G401.6 (cell line): ENCODE measurements around the gene P4HTM.
"Not testable (repeated sequence)": the region's sequence is repeated elsewhere in the genome, so short reads cannot be mapped to it uniquely, and the experiment has no call there.

Experiments
- FAIRE-seq: peaks from 2 replicates; lab custom pipeline; 2012; peaks lifted over from hg19 to GRCh38; lab: Jason Lieb, UNC

The P4HTM gene

DNA sequence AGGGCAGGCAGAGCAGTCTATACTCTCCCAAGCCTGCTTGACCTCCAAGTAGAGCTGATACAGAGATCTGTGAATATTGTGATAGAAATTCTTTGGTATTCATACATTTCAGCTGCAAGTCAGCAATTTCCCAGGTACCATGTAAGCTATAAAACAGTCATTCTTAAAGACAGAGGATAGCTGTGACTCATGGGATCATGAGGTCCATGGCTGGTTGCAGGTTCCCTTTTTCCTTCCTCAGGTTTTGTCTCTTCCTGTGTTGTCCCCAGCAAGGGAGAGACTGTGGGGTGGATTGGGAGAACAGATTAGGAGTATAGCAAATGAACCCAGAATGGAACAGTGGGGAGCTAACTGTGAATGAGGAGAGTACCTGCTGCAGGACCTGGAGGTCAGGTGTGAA, 5.4 kb upstream of the P4HTM start:
- no peak for FAIRE-seq

DNA sequence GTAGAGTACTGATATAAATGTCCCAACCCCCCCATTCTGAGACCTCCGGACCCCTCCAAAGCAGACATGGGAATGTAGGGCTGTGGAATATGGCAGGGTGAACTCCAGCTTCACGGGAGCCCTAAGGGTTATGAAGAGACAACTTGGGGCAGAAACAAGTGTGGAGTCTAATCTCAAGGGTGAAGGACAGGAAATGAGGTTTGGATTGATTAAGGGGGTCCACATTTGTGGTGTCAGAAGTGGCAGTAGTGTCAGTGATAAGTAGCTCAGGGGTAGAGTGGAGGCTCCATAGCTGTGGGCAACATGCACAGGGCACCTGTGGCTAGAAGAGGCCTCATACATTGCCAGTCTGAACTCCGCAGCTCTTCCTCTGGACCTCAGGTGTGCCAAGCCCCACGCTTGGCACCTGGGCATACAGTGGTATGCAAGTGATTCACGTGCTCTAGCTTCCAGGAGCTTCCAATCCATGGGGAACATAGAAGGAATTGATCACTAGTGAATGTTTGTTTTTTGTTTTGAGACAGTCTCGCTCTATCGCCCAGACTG, 4.1 kb upstream of the P4HTM start:
- FAIRE-seq, result no peak

GRCh38 chr3:48989126-48989795, 780 bp upstream of the P4HTM start:
- no peak for FAIRE-seq

DNA sequence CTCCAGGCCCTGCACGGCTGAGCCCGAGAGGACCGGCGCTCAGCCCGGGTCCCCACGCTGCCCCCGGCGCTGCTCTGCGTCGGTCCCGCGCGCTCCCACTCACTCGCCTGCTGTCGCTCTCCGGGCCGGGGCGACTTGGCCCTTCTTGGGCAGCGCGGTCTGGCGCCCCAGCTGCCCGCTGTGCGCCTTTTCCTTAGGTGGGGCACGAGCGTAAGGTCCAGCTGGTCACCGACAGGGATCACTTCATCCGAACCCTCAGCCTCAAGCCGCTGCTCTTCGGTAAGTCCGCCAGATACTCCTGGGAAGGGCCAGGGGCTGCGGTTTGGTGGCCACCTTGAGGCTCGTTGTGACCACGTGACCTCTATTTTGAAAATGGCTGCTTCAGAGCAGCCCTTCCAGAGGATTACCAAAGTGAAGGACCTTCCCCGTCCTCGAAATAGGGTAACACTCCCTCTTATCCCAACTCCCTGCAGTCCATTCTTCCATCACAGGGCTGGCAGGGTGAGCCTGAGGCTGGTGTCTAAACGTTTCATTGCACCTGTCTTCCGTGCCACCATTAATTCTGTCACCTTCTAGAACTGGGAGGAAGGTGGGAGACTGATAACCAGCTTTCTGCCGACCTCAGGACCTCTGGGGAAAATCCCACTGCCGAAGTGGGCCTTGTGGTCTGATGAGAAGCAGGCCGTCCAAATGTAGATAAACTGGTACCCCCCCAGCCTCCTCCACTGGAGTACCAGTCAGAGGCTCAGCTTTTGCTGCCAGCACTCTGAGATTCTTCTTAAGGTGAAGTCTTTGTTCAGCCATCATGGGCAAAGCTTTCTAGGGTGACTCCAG, 812 bp downstream of the P4HTM start:
- FAIRE-seq, result no peak

GRCh38 chr3:48991851-48992545, 2.0 kb downstream of the P4HTM start:
- no peak for FAIRE-seq

DNA sequence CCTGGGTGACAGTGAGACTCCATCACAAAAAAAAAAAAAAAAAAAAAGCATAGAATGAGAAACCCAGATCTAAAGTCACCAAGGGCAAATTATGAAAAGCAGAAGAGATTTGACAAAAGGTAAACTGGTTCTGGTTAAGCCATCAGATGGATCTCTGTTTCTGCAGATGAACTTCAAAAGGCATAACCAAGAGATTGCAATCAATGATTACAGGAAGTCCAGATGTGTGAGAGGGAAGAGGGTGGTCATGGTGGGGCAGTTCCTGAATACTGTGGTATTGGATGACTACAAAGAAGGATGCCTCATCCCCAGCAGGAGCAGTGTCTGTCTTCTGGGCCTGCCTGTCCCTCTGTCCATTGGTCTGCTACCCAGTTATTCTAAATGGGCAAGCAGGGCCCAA, 3.8 kb downstream of the P4HTM start:
- no peak for FAIRE-seq

GRCh38 chr3:48996640-48997039, 6.6 kb downstream of the P4HTM start:
- FAIRE-seq, result no peak

DNA sequence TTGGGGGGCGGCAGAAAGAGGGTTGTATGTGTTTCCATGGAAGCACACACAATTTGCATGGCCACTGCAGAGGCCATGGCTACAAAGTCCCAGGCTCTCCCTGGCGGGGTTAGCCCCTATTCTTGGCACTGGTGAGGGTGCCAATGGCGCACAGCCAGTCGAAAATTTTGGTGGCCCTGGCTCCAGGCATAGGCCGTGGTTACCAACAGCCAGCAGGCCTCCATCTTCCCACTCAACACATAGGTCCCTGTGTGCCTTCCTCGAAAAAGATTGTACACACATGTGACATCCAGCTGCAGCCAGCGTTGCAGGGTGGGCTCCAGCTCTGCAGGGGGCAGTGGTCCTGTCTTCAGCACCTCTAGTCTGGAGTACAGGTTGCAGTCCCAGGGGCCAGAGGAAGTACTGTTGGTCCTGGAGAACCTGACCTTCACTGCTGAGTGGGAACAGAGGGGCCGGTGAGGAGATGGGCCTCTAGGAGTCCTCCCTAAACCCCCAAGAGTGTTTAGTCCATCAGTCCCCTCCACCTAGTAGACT, 7.1 kb downstream of the P4HTM start:
- FAIRE-seq, result no peak

DNA sequence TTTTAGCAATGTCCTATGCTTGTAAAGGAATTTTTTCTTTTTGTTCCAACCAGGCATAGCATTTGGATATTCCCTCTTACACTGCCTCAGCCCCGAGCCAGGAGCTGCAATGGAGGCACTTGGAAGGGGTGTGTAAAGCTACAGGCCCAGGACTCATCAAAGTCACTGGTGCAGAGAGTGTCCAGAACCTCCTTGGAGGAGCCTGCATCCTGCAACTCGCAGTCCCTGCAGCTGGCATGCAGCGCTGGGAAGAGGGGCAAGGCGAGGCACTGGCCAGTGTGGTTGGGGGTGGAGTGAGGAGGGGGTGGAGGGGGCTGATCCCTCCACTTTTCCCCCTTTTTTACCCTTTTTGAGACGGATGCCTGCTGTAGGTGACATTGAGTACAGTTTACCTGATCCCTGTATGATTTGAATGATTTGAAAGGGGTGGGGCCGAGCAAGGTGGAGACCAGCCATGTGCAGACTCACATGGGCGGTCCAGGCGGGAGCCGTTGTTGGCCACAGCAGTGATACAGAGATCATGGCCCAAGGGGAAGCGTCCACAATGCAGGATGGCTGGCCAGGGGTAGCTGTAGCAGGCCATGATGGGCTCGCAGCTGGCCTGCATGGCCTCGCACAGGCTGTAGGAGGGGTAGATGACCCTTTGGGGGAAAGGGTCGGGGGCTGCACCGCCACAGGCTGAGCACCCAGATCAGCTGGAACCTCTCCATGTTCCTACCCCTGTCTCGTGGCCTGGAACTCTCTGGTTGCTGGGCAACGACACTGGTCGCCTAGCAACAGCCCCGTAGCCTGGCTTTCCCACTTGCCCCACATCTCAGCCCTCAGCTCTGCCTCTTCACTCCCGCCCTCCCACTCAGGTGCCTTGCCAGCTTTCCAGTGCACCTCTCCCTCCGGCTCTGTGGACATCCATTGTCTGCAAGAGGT, 7.9 kb downstream of the P4HTM start:
- no peak for FAIRE-seq

- FAIRE-seq, result no peak
Measured at GRCh38 chr3:48999085-48999858, 9.2 kb downstream of the P4HTM start.

- no peak for FAIRE-seq
Measured at GRCh38 chr3:49001155-49001554, 11.1 kb downstream of the P4HTM start.

DNA sequence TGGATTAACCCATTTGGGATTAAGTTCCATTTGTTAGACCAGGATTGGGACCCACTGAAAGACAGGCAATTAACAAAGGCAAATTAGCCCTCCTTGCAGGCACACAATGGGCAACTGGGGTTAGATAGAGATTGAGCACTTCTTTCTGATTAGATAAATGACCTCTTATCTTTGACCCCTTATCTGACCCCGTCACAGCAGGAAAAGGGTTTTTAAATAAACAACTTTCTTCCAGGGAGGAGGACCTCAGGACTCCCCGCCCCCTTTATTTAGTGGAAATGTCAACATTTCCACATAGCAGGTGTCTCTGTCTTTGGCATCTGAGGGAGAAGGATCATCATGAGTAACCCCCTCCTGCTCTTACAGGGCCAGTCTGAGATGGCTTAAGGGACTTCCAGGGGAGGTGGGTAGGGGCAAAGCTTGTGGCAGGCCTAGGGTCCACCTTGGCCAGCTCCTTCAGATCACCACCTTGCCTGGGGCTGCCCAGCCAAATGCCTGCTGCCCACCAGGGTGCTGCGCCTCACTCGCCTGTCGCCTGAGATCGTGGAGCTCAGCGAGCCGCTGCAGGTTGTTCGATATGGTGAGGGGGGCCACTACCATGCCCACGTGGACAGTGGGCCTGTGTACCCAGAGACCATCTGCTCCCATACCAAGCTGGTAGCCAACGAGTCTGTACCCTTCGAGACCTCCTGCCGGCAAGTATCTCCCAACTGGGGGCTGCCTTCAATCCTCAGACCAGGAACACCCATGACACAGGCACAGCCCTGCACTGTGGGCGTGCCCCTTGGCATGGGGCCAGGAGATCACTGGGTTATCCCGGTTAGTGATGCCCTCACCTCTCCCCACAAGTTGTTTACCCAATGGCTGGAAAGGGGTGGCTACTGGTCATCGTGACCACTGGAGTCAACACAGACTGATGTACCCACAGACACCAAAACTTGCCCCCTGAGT, 14.6 kb downstream of the P4HTM start:
- FAIRE-seq, result no peak

- no peak for FAIRE-seq
Measured at GRCh38 chr3:49005303-49005680, 15.3 kb downstream of the P4HTM start.

DNA sequence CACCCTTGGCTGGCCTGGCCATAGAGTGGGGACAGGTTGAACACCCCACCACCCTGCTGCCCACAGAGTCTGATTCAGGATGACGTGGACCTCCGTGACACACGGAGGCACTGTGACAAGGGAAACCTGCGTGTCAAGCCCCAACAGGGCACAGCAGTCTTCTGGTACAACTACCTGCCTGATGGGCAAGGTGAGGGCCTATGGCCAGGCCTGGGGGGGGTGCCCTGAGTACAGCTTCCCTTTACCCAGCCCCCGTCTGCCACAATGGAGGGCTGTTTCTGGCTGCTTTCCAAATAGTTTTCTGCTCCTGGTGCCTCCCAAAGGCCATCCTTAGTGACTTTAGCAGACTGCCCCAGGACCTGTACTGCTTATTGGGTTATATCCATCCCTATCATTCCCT, 16.0 kb downstream of the P4HTM start:
- no peak for FAIRE-seq

GRCh38 chr3:49006408-49007067, 16.5 kb downstream of the P4HTM start:
- no peak for FAIRE-seq

- peak; percentile 97 for FAIRE-seq
Measured at GRCh38 chr3:49007068-49007770, 17.2 kb downstream of the P4HTM start, which contains the start of gene WDR6. TSS of gene WDR6 (plus strand) at chr3:49007391. CDS start at chr3:49007432, 41 bp downstream.

DNA sequence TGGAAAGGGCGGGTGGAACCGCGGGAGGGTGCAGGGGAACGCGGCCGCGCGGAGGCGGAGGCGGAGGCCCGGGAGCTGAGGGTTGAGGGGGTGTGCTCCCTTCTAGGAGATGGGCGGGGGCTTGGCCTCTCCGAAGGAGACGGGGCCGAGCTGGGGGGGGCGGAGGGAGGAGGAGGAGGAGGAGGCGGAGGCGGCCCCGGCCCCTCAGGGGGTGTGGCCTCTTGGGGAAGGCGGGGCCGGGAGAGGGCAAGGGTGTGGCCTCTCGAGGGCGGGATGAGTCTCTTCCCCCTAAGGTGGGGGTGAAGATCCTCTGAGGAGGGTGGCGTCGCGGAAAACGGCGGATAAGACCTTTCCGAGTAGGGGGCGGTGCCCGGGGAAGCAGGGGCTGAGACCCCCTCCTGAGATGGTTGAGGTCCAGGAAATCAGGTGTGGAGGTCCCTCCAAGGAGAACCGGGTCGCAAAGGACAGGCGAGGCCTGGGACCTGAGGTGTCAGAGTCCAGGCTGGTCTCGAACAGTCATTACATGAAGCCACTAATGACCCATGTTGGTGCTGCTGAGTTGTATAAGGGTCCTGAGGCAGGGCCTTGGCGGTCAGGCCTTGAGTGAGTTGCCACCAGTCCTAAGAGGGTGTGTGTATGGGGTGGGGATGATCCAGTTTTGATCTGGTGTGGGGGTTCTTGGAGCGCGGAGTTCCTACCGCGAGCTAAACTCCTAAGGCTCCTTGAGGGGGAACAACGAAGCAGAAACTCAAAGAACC, 17.9 kb downstream of the P4HTM start:
- FAIRE-seq, result peak; percentile 54

GRCh38 chr3:49008627-49009026, 18.6 kb downstream of the P4HTM start:
- FAIRE-seq, result not testable (repeated sequence)
